DLD1 (cell line): ENCODE measurements around the gene CUX1.

Source experiments
- in situ Hi-C: cut with HindIII; loops from 2 replicates; pipeline ENCODE4 v1.10.0; 2017; ENCODE audit warnings: low sequenced_read_pairs

The CUX1 gene

GRCh38 chr7:102275123-102275703 lies 457.8 kb downstream of the CUX1 start:
- in situ Hi-C loops: no loop called here

DNA sequence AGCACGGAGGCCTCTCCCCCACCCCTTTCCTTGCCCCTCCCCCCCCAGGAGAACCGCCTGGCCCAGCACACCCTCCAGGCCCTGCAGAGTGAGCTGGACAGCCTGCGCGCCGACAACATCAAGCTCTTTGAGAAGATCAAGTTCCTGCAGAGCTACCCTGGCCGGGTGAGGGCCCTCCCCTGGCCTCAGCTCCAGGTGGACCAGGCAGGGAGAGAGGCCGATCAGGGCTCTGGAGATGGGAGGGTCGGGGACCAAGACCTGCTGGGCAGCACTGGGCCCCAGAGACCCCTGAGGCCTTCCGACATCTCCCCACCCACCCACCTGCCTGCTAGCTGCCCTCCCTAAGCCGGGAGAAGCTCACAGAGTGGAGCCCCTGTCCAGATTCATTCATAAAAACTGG lies 460.5 kb downstream of the CUX1 start:
- in situ Hi-C loops: no loop called here

DNA sequence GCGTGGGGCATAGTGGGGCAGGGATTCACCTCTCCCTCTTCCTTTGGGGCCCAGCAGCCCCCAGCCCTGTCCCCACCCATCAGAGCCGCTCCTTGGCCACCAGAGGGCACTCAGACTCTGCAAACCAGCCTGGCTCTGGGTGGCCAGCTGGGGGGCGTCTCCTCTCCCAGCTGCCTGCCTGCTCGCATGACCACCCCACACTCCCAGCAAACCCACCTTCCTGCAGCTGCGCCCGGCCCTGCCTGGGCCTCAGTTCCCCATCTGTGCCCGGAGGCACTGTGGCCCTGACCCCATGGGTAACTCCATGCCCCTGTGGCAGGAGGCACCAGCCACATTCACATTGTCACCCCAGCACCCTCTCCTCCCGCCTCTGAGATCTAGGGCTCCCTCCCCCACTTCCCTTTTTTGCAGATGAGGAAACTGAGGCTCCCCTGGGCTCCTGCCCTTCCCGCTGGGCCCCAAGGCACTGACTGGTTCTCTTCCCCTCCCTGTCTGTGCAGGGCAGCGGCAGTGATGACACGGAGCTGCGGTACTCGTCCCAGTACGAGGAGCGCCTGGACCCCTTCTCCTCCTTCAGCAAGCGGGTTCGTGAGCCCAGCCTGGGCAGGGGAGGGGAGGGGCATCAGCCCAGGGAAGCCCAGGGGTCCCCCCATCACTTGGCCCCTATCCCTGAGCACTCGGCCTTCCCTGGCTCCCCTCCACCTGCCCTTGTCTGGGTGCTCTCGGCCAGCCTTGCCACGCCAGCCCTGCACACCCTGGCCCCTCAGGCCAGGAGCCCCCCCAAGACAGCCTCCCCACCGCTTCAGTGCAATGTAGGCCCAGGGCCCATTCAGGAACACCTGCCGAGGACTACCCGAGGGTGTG lies 462.3 kb downstream of the CUX1 start:
- in situ Hi-C loops: loop anchor here (10.0 kb wide), 1 partner anchor 115 kb away; the partner anchor contains the start of gene PRKRIP1

DNA sequence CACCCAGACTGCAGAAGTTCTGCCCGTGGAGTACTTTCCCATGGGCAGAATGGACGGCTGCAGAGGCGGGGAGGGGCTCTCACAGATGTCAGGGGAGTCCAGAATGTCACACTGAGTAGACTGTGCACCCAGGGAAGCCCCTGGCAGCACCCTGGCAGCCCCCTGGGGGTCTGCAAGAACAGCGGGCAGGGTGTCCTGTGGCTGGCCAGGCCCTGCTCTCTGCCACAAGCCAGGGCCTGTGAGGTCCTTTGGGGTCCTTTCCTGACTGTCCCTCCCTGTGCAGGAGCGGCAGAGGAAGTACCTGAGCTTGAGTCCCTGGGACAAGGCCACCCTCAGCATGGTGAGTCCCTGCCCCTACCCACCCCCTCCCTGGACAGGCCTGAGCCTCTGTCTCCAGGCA lies 463.1 kb downstream of the CUX1 start:
- in situ Hi-C loops: loop anchor here (10.0 kb wide), 1 partner anchor 114 kb away; the partner anchor contains the start of gene PRKRIP1

- in situ Hi-C loops: loop anchor here (10.0 kb wide), 1 partner anchor 113 kb away; the partner anchor contains the start of gene PRKRIP1
Observed at GRCh38 chr7:102281785-102282184, 464.4 kb downstream of the CUX1 start.

GRCh38 chr7:102282465-102283362 lies 465.3 kb downstream of the CUX1 start:
- in situ Hi-C loops: loop anchor here (10.0 kb wide), 1 partner anchor 112 kb away; the partner anchor contains the start of gene PRKRIP1

DNA sequence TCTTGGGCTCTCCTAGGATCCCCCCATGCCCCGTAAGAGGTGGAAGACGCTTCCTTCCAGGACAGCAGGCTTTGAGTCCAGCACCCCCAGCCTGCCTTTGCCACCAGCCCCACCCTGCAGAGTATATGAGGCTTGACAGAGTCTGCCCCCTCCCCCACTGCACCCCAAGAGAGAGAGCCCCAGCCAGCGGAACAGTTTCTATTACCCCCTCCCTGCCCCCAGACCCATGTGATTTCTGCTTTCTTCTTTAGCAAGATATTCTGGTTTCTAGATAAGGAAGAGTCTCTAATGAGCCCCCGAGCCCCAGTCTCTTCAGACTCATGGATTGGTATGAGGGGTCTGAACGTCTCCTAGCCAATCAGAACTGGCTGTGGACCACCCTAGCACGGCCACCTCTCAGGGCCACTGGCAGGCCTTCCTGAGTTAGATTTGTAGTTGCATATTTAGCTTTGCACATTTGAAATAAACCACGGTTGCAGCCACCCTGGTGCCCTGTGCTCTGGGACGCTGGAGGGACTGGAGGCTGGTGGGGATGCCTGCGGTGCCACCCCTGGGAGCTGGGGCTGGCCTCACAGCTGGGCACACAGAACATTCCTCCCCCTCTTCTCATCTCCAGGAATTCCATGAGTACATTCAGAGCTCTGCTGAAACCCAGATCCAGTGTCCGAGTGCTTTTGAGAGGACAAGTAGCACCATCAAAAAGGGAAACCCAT lies 466.2 kb downstream of the CUX1 start:
- in situ Hi-C loops: loop anchor here (10.0 kb wide), 1 partner anchor 111 kb away; the partner anchor contains the start of gene PRKRIP1

DNA sequence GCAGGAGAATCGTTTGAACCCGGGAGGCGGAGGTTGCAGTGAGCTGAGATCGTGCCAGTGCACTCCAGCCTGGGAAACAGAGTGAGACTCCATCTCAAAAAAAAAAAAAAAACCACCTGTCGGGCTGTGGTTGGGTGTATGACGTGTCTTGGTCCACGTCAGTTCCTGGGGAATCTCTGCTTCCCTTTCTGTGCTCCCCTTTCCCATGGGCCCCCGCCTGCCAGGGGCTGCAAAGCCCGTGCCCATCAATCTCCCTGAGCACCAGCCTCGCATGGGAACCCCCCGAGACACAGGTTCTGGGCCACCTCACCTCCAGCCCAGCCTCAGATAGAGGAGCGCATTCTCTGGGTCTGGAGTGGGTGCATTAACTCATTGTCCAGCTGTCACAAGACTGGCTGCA lies 467.0 kb downstream of the CUX1 start:
- in situ Hi-C loops: loop anchor here (10.0 kb wide), 1 partner anchor 110 kb away; the partner anchor contains the start of gene PRKRIP1

DNA sequence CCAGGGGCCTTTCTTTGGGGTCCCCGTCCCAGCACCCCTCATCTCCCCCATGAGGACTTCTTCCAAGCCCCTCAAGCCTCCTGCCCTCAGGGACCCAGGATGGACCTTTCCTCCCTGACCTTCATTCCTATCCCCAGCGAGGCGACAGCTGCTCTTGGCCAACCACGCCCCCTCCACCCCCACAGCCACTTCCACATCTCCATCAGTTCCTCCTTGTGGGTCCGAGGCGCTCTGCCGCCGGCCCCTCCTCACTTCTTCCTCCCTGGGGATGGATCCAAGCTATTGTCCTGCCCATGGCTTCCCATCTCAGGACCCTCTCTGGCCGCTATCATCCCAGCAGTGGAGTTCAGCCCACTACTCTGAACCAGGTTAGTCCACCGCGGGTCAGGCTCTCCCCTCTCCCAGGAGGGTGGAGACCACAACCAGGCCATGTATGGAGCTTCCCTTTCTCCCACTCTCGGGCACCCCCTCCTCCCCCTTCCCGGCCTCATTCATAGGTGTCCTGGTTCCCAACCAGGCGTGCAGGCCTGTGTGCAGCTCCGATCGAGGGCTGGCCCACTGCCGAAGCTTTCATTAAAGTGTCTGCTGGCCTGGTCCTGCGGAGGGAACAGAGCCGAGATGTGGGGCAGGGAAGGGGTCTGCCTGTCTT lies 467.6 kb downstream of the CUX1 start:
- in situ Hi-C loops: loop anchor here (10.0 kb wide), 1 partner anchor 110 kb away; the partner anchor contains the start of gene PRKRIP1

DNA sequence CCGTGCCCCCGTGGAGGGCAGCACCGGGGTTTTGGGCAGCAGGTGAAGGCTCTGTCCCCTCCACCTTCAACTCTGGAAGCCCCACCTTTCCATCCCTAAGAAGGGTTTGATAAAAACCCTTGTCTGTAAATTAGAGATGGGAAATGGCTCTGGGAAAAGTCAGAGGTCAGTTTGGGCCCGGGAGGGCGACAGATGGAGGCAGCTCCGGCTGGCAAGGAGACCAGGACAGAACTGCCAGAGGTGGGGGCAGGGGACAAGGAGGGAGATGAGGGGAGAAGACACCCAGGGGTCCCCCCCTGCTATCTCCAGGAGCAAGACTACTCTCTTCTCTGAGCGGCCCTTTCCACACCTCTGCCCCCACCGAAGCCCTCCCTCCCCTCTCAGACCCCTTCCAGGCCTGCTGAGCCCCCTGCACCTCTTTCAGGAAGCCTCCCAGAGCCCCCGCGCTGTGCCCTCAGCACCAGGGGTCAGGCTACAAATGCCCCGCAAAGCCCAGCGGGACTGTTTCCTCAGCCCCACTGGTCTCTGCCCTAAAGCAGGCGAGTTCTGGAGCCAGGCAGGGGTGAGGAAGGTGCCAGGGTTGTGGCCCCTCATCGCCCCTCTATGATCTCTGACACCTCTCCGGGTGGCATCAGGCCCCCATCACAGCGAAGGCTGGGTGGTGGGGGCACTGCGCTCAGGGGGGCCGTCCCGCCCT lies 468.3 kb downstream of the CUX1 start:
- in situ Hi-C loops: loop anchor here (10.0 kb wide), 1 partner anchor 109 kb away; the partner anchor contains the start of gene PRKRIP1

DNA sequence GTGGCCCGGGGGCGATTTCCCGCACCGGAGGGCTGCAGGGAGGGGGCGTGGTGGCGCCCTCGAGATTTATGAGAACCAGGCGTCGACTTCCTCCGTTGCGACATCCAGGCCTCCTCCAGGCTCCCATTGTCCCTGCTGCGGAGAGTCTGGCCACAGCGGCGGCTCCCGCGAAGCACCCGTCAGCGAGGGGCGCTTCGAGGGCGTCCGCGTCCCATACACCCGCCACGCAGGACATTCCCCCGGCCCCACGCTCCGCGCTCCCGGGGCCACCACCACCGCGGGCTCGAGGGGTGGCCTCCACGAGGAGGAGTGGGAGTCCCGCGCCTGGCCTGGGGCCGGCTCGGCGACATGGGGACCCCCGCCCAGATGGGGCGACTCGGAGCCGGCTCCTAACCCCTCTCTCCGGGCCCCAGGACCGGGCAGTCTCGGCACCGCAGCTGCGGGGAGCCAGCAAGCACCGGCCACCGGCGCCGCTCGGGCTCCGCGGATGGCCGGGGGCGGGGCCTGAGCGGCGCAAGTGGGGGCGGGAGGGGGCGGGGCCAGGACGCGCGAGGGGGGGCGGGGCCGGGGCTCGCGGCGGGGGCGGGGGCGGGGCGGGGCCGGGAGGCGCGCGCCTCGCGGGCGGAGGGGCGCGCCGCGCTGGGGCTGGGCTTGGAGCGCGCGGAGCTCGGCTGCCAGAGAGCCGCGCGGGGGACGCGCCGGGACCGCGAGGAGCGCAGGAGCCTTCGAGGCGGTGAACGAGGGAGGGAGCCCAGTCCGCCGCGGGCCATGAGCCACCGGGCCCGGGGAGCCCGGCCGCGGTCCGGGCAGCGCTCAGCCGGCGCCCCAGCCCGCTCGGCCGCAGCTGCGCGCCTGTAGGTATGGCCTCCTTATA lies 469.0 kb downstream of the CUX1 start, which contains the start of gene SH2B2:
Gene SH2B2, plus strand, starts transcription at position 632 of the 874 bp plus-strand sequence. CDS start 13,683 bp downstream, outside the sequence.
- in situ Hi-C loops: loop anchor here (10.0 kb wide), 1 partner anchor 108 kb away; the partner anchor contains the start of gene PRKRIP1

GRCh38 chr7:102287111-102287980 lies 469.9 kb downstream of the CUX1 start:
- in situ Hi-C loops: loop anchor here (10.0 kb wide), 1 partner anchor 107 kb away; the partner anchor contains the start of gene PRKRIP1

- in situ Hi-C loops: loop anchor here (10.0 kb wide), 1 partner anchor 107 kb away; the partner anchor contains the start of gene PRKRIP1
Observed at GRCh38 chr7:102287981-102288278, 470.5 kb downstream of the CUX1 start.

- in situ Hi-C loops: loop anchor here (10.0 kb wide), 1 partner anchor 106 kb away; the partner anchor contains the start of gene PRKRIP1
Observed at GRCh38 chr7:102288285-102288930, 471.0 kb downstream of the CUX1 start.

DNA sequence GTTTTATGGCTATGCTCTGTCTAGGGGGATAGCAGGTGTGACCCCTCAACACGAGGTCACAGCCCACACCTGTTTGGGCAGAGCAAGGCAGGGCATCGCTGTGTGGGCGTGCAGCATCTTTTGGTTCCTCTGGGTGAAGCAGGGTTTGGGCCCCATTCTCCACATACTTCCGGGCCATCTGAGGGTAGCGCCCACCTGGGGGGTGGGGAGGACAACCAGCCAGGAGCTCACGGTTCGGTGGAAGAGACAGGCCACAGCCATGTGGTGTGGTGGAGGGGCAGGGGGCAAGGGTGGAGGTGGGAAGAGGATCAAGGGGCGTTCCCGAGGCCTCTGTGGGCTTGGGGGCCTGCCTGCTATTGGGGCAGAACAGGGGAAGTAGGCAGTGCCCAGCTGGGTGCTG lies 471.6 kb downstream of the CUX1 start:
- in situ Hi-C loops: loop anchor here (10.0 kb wide), 1 partner anchor 106 kb away; the partner anchor contains the start of gene PRKRIP1
